SK-N-MC (cell line): ENCODE measurements around the gene NDUFS8.

Source experiments
- DNase-seq: peaks from one replicate; pipeline ENCODE4 v3.0.0-alpha.2; 2011; ENCODE audit warnings: low read depth, low spot score
- H3K27ac ChIP-seq: fragments of 200-600 bp; sonication (generic); 2 replicates; pipeline ENCODE4 v1.5.1; 2016; ENCODE audit warnings: mixed run types
- H3K36me3 ChIP-seq: fragments of 200-600 bp; sonication (generic); 2 replicates; pipeline ENCODE4 v1.6.1; 2017; ENCODE audit warnings: antibody characterized with exemption, low read length, mixed read lengths; ENCODE audit not compliant: insufficient read depth
- H3K4me3 ChIP-seq: fragments of 200-600 bp; sonication (generic); 2 replicates; pipeline ENCODE4 v1.5.1; 2016
- H3K9ac ChIP-seq: fragments of 200-600 bp; sonication (generic); 2 replicates; pipeline ENCODE4 v1.8.0; 2017; ENCODE audit warnings: mixed run types, mixed read lengths; ENCODE audit not compliant: insufficient read length
- H3K9me3 ChIP-seq: fragments of 200-600 bp; sonication (generic); 2 replicates; pipeline ENCODE4 v1.6.1; 2017; ENCODE audit warnings: low read depth, mild to moderate bottlenecking, antibody characterized with exemption, low read length, moderate library complexity, mixed read lengths
- EZH2 ChIP-seq: fragments of 200-600 bp; sonication (generic); IDR thresholded peaks from one replicate; pipeline ENCODE4 v1.6.1; 2017; ENCODE audit warnings: antibody characterized with exemption
- FOXP2 ChIP-seq: optimal IDR thresholded peaks from 2 replicates; pipeline ENCODE3; 2011; ENCODE audit warnings: mild to moderate bottlenecking, moderate library complexity; ENCODE audit not compliant: insufficient read depth; ENCODE audit errors: extremely low read length, control extremely low read depth
- POLR2AphosphoS5 ChIP-seq: IDR thresholded peaks from 2 replicates; pipeline ENCODE4 v1.6.1; 2012; ENCODE audit warnings: mild to moderate bottlenecking, low read depth, low read length, borderline replicate concordance

Gene NDUFS8

DNA sequence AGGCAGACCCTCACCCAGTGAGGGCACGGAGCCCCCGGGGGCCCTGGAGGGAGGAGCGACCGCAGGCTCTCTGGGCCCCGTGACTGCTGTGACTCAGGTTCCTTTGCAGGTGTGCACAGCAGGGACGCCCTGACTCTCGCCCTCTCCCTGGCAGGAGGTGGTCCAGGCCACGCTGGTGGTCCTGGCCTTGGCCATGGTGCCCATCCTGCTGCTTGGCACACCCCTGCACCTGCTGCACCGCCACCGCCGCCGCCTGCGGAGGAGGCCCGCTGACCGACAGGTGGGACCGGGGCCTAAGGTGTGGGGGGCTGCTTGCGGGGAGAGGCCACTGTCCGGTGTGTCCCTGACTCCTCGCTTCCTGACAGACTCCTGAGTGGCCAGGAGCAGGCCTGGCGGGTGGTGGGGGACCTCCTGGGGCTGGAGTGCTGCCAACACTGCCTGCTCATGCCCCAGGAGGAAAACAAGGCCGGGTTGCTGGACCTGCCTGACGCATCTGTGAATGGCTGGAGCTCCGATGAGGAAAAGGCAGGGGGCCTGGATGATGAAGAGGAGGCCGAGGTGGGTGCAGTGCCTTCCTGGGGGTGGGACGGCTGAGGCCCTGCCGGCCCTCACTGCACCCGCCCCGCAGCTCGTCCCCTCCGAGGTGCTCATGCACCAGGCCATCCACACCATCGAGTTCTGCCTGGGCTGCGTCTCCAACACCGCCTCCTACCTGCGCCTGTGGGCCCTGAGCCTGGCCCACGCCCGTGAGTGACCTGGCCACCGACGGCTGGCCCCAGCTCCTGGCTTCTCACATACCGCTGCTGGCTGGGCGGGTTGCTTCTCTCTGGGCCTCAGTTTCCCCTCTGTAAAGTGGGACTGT, 19.3 kb downstream of the NDUFS8 start:
- no peak for DNase-seq
- TF ChIP-seq FOXP2 = no peak
- TF ChIP-seq POLR2AphosphoS5 = no peak
- no peak for TF ChIP-seq EZH2
- Histone ChIP-seq H3K9me3 (no peaks in the 10 kb centered on the region), H3K36me3 (no peaks in the 10 kb centered on the region), H3K27ac (no peak overlapping the region), H3K9ac (no peak overlapping the region), H3K4me3 (no peak overlapping the region)

DNA sequence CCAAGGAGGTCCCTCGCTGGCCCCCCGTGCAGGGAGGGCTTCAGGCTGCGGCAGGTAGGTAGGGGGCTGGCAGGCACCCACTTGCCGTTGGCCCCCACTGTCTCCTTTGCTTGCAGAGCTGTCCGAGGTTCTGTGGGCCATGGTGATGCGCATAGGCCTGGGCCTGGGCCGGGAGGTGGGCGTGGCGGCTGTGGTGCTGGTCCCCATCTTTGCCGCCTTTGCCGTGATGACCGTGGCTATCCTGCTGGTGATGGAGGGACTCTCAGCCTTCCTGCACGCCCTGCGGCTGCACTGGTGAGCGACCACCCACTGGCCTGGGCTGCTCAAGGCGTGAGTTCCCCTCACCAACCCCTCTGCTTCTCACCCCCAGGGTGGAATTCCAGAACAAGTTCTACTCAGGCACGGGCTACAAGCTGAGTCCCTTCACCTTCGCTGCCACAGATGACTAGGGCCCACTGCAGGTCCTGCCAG, 19.9 kb downstream of the NDUFS8 start:
- TF ChIP-seq FOXP2 (no peak), EZH2 (no peak), POLR2AphosphoS5 (no peak)
- H3K4me3 ChIP-seq = no peak overlapping the region
- no peak overlapping the region for H3K27ac ChIP-seq
- no peaks in the 10 kb centered on the region for H3K36me3 ChIP-seq
- no peak for DNase-seq
- H3K9ac ChIP-seq = no peak overlapping the region
- H3K9me3 ChIP-seq = no peaks in the 10 kb centered on the region

DNA sequence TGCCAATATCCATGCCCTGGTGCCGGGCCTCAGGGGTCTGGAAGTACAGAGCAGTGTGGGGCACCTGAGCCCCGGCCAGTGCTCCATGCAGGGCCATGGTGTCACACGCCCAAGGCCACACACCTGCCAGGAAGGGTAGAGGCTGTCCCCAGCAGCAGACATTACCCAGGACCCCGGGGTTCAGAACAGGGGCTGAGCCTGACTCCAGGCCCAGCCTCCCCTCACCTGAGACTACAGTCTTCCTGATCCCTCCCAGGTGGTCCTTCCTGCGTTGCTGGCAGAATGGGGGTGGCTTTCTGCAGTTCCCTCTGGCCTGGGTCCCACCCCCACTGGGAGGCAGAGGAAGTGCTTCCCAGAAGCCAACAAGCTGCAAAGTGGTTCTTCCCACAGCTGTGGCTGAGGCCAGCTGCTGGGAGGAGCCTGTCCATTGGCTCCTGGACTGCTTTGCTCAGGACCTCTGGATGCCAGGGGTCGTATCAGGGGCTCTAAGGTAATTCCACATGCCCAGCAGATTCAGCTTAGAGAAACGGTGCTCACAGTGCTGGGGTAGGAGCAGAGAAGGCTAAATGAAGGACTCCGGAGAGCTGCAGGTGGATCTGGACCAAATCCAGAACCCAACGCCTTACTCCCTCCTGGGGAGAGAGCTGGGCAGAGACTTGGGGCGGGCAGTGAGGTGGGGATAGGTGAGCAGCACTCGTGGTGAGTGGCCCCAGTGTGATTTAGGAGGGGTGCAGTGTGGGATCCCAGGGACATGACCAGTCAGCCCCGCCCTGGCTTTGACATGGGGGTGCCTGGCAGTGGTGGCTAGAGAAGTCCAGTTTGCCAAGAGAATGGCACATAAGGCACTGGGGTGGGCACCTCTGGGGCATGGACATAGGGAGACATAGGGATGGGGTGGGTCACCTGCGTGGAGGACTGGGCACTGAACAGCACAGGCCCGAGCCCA, 21.0 kb downstream of the NDUFS8 start:
- no peak overlapping the region for H3K27ac ChIP-seq
- H3K9ac ChIP-seq = no peak overlapping the region
- H3K4me3 ChIP-seq = no peak overlapping the region
- no peaks in the 10 kb centered on the region for H3K36me3 ChIP-seq
- no peaks in the 10 kb centered on the region for H3K9me3 ChIP-seq
- no peak for TF ChIP-seq FOXP2
- no peak for TF ChIP-seq POLR2AphosphoS5
- TF ChIP-seq EZH2 = no peak
- no peak for DNase-seq

DNA sequence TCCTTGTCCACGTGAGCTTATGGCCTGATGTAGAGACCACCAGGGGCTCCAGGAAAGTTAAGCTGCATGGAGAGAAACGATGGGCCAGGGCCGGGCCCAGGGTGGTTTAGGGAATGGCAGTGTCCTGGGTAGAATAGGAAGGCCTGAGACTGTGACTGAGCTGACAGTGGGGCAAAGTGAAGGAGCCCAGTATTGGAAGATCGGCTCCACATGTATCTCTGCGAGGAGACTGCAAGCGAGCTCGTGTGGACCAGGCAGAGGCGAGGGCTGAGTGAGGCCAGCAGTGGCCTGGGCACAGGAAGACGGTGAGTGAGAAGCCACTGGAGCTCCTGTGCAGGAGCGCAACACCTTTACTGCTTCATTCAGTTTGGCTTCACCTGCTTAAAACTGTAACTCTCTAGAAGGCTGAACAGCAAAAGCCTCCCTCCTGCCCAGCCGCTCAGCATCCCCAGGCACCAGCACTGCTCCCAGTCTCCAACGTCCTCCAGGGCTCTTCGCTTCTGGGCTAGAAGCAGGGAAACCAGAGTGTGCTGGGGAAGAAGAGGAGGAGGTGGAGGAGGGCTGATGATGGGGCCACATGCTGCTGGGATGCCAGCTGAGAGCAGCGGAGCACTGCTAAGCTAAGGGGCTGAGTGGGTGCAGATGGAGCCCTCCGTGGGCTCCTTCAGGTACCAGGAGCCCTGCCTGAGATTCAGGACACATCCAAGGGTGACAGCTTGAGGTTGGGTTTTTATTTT, 21.8 kb downstream of the NDUFS8 start:
- no peak overlapping the region for H3K9ac ChIP-seq
- H3K36me3 ChIP-seq = no peaks in the 10 kb centered on the region
- no peaks in the 10 kb centered on the region for H3K9me3 ChIP-seq
- TF ChIP-seq FOXP2 = no peak
- TF ChIP-seq EZH2 = no peak
- no peak for TF ChIP-seq POLR2AphosphoS5
- H3K27ac ChIP-seq = no peak overlapping the region
- no peak for DNase-seq
- H3K4me3 ChIP-seq = no peak overlapping the region

DNA sequence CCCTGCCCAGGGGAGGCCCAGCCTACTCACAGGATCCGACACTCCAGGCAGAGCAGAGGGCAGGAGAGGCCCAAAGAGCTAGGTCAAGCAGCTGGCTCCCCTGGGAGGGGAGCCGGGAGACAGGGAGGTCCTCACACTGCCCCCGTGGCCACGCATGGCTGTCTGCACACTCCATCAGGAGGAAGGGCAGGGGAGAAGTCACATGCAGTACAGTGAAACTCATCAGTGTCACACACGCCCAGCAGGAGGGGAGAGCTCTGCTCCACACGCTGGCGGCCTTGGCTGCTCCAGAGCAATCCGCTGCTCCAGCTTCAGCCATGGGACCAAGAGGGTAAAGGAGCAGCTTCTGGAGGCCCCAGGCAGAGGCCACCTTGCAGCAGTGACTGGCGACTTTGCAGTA, 22.6 kb downstream of the NDUFS8 start:
- no peaks in the 10 kb centered on the region for H3K36me3 ChIP-seq
- H3K27ac ChIP-seq = no peak overlapping the region
- no peak overlapping the region for H3K4me3 ChIP-seq
- no peak overlapping the region for H3K9ac ChIP-seq
- no peak for TF ChIP-seq FOXP2
- no peak for TF ChIP-seq POLR2AphosphoS5
- no peak for TF ChIP-seq EZH2
- H3K9me3 ChIP-seq = no peaks in the 10 kb centered on the region
- no peak for DNase-seq

DNA sequence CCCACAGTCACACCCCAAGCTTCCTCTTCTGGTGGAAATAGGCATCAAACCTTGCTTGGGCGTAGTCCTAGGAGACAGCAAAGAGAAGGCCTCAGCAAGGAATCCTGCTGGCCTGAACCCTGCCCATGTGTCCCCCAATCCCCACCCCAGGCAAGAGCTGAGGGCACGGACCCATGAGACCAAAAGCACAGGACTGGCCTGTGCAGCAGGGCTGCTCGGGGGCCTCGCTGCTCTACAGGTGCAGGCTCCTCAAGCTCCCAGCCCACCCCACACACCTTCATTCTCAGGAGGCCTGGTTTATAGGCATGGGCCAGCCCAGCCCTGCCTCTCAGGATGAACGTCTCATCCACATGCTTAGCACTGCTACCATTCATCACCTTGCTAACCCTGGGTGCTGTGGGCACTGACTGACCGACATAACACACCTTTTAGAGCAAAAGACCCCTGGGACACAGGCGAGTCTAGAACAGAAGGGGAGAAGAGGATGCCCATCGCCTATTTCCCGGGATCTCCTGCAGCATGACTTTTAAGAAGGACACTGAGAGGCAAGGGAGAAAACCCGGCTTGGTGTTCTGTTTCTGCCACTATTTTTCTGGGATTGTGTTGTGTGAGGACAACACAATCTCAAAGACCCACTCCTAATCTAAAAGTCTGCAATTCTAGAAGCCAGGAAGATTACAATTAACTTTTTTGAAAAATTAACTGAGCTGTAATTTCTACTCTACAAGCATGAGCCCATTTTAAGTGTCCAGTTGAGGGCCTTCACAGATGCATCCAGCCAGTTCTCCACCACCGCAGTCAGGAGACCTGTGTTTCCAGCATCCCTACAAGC, 23.7 kb downstream of the NDUFS8 start:
- Histone ChIP-seq H3K27ac (no peak overlapping the region), H3K9ac (no peak overlapping the region), H3K9me3 (no peaks in the 10 kb centered on the region), H3K4me3 (no peak overlapping the region), H3K36me3 (no peaks in the 10 kb centered on the region)
- no peak for DNase-seq
- no peak for TF ChIP-seq EZH2
- TF ChIP-seq POLR2AphosphoS5 = no peak
- TF ChIP-seq FOXP2 = no peak
